K562 (cell line): ENCODE measurements around the gene TXN.

Experiments used
- CBFB ChIP-seq: sonication (generic); formaldehyde crosslinking; IDR thresholded peaks from 2 replicates; pipeline ENCODE4 v1.4.0; 2020; ENCODE audit warnings: mild to moderate bottlenecking, missing genetic modification reagents
- CTBP1 ChIP-seq: fragments of 450-650 bp; IDR thresholded peaks from 2 replicates; pipeline ENCODE4 v1.6.1; 2016; ENCODE audit warnings: borderline replicate concordance
- CTCF ChIP-seq, 3 experiments: IDR thresholded peaks in 2 of 3; conservative IDR thresholded peaks in 1 of 3; 2 replicates each; pipeline ENCODE4 v1.5.1; 2011 to 2012; ENCODE audit warnings: low read length in 3 of 3, mild to moderate bottlenecking in 3 of 3, control low read depth in 2 of 3, improper control_type of control experiment in 1 of 3, inconsistent platforms in 1 of 3, low read depth in 1 of 3, mixed read lengths in 1 of 3, moderate library complexity in 1 of 3; ENCODE audit not compliant: insufficient read depth in 2 of 3
- ELK3 ChIP-seq: fragments of 450-650 bp; formaldehyde crosslinking; IDR thresholded peaks from 2 replicates; pipeline ENCODE4 v1.4.0; 2020; ENCODE audit warnings: mild to moderate bottlenecking
- HOMEZ ChIP-seq: fragments of 250-450 bp; sonication (Bioruptor Pico); IDR thresholded peaks from 2 replicates; pipeline ENCODE4 v1.4.0; 2020; ENCODE audit warnings: mild to moderate bottlenecking, moderate library complexity
- KDM1A ChIP-seq, 2 experiments: fragments of 450-650 bp; IDR thresholded peaks; 2 replicates each; pipeline ENCODE4 v1.6.1; 2016; ENCODE audit warnings: mild to moderate bottlenecking in 2 of 2
- POLR2A ChIP-seq: fragments of 450-650 bp; conservative IDR thresholded peaks from 2 replicates; pipeline ENCODE4 v1.6.1; 2016
- USF2 ChIP-seq: sonication (generic); formaldehyde crosslinking; IDR thresholded peaks from 2 replicates; pipeline ENCODE4 v1.5.0; 2020; ENCODE audit warnings: missing genetic modification reagents

- TF ChIP-seq CTCF (IDR thresholded peaks at IDR 0.05 in 2 of 3, conservative IDR thresholded peaks at IDR 0.05 in 1 of 3; ENCODE audit: insufficient read depth in 2 of 3, low read depth in 1 of 3, low read length in 3 of 3) (no peak), CTBP1 (no peak), ELK3 (CRISPR knock-in tag) (no peak), HOMEZ (CRISPR knock-in tag) (no peak), USF2 (CRISPR knock-in tag) (no peak), POLR2A (no peak), CBFB (no peak), KDM1A (IDR thresholded peaks at IDR 0.05) (no peak)
These were observed 4.6 kb upstream of the TXN start for GRCh38 chr9:110260911-110261310.
